HG02759 (cell line): Measurements from ENCODE around the gene SLC24A3.

Experiments
- ATAC-seq: cut with Tn5 transposase; IDR thresholded peaks from one replicate; pipeline ENCODE4 v1.9.1; 2021; ENCODE audit warnings: mild to moderate bottlenecking, moderate library complexity; ENCODE audit not compliant: unreplicated experiment

SLC24A3 gene

DNA sequence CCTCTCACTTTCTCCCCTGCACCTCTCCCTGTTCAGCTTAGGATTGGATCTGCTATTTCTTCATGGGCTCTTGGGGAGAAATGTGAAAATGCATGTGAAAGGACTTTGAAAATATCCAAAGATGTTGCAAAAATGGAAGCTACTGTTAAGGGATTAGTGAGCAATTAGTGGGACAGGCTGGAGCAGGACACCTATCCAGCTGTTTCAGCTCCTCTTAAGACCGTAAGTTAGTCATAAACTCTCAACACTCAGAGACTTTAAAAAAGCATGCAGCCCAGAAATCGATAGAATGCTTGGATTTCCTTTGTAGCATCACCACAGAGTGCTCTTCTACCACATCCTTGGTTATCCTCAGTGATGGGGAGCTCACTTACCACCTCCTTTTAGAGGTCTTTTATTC, 88.7 kb downstream of the SLC24A3 start:
- no peak for ATAC-seq

DNA sequence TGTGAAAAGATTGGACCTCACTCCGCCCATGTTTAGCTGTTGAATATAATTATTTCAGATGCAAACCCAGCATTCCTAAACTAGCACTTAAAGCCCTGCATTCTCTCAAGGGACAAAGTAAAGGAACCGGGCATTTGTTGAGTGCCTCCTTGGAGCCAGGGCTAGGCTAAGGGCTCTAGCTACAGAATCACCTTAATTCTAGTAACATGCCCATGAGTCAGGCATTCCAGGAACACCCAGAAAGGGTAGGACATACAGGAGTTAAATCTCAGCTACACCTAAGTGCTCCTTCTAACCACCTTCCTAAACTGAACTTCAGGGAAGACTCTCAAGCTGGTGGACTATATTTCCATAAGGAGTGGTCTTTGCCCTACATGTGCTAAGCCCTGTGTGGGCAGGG, 89.4 kb downstream of the SLC24A3 start:
- ATAC-seq, result no peak

DNA sequence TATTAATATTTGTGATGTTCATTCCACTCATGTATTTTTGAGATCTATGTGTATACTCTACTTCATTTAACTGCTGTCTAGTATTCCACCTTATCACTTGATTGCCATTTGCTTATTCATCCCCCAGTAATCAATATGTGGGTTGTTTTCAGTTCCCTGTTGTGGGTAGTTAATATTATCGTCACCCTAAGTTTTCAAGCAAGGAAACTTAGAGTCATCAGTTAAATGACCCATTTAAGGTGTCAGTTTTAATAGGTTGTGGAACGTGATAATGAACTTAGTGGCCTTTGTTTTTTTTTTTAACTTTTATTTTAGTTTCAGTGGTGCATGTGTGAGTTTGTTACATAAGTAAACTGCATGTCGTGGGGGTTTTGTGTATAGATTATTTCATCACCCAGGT, 90.3 kb downstream of the SLC24A3 start:
- no peak for ATAC-seq

DNA sequence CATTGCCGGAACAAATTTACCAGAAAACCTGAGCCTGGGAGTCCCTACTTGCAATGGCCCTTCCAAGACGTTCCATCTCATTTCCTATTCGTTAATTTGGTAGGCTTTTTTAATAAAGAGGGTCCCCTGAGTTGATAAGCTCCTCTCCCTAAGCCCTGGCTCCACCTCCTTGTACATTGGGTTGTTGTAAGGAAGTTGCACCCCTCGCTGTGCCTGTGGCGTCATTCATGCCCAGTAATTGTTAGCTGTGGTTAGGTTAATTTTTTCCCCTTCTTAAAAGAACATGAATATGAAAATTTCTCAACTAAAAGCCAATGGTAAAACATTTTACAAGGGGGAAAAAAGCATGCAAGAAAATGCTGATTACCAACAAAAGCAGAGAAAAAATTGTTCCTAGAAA, 91.9 kb downstream of the SLC24A3 start:
- no peak for ATAC-seq

DNA sequence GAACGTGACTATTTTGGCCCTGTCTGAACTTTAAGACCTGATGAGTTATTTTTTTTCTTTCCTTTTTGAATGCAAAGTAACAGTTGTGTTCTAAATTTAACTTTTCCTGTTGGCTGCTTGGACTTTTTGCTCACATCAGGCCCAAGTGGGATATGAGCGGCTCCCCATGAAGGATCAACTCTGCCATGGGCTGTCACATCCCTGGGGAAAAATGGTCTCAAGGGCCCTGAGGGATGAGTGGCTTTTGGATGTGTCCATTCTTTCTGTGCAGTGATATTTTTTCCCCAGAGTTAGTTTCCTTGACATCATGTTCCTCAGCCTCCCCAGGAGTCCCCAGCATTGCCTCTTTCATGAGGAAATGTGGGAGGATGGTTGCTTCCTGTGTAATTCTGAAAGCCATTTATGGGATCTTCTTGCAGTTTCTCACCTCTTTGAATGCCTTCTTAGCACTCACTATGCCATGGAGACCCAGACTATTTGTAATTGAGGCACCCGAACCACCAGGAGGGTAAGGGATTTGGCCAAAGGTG, 92.5 kb downstream of the SLC24A3 start:
- no peak for ATAC-seq

DNA sequence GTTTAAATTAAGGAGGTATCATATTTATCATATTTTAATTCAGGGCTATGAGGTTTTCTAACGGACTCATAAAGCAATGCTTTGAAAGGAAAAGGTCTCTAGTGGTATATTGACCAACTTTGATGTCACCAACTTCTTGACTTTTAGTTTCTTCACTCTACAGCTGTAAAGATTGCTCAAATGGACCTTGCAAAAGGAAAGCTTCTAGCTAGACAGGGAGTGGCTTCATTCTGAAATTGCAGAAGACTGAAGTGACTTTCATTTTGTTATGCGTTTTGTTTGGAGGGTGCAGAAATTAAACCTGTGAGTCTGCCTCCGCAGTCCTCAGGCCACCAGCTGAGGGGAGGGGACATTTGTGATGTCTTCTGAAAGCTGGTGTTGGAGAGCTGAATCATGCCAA, 95.7 kb downstream of the SLC24A3 start:
- ATAC-seq, result no peak

DNA sequence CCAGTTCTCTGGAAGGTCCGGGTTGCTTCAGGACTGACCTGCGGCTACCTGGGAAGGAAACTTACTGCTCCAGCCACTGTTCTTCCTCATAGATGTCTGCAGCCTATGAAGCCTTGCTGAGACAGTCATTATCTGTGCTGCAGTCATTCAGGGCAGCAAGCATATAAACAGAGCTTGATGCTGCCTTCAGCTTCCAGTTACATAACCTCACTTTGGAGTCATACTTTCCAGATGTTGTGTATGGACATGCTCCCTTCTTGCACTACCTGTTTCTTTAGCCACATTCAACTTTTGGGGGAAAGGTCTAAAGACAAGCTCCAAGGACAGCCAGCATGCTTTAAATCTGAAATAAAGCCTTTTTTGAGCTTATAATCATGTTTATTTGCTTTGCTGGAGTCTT, 98.1 kb downstream of the SLC24A3 start:
- no peak for ATAC-seq

DNA sequence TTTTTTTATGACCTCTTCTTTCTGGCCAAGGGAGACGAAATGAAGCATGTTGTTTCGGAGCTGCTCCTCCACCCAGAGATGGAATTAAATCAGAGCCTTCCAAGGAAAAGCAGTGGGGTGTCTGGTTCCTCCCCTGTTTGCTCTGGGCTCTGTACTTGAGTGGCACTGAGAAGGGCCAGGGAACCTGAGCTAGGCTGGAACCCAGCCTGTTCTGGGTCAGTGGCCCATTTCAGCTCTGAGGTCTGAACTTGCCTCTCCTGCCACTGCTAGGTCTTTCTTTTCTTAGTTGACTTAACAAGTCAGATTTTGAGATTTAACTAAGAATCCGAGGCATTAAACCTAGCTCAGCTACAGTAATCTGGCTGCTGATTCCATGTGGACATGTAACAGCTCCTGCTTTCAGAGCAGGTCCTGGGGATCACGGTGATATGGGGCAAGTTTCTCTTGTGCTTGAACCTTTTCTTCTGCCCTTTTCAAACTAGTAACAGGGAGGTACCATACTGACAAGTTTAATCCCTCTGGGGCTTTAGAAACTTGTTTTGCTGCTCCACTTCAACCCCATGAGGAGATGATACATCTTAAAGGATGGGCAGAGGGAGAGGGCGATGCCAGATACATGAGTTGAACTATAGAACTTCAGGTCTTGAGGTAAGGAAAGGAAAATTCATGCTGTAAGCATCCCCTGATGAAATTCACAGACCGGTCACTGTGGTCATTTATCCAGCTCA, 101.1 kb downstream of the SLC24A3 start:
- no peak for ATAC-seq

DNA sequence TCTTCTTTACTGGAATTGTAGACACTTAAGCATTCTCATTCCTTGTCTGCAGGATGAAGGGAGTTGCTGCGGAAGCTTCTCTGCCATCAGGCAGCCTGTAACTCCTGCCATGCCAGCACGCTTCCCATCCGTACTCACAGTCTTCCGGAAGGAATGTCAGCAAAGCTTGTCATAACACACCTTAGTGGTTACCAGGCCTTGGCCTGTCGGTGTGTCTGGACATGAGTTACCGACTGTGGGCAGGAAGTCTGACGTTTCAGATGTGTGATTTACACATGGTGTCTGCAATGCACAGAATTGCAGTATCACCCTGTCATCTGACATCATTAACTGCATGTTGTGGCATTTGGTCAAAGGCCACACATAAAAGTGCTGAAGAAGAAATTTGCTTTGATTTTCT, 102.2 kb downstream of the SLC24A3 start:
- ATAC-seq, result no peak

DNA sequence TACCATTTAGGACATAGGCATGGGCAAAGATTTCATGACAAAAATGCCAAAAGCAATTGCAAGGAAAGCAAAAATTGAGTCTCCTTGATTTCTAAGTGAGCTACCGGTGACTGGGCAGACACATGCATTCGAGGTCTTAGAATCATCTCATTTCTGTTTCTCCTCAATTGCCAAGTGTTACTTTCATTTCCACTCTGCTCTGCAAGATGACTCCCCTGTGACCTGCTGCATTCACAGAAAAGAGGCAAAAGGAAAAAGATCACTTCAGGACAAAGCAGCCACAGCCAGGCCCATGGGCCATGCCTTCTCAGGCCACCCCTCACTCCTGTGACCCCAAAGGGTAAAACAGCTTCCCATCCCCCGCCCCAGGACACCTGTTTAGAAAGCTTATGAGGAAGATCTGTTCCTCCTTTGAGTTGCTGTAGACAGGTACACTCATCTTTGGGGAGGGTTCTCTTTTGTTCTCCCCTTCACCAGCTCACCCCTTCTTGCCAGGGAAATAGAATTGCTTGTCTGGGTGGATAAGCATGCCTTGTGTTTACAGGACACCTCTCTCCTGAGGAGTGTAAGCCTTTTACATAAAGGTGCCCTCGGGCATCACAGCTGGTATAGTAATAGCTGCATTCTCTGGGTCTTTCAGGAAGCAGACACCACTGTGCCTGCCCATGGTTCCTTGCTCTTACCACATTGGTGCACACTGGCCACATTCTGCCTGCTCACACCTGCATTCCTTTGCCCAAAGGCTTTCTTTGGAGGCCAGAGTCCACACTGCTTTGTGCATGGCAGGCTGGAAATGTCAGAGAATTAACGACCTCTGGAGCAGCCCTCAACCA, 105.0 kb downstream of the SLC24A3 start:
- ATAC-seq, result no peak

DNA sequence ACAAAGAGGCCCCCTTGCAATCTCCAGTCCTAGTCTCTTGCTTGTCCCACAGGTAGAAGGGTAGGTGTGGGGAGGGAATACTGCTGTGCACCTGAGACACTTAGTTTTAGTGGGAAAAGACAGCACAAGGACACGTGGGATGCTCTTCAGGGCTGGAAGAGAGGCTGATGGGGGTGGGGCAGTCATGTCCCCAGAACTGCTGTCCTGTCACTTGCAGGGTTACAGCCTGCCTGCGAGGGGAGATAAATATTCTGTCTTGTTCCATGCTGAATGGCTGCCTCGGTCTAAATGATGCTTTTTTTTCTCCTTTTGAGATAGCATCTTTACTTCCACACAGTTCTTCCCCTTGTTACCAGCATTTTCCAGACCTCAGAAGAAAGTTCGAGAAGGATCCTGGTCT, 106.2 kb downstream of the SLC24A3 start:
- no peak for ATAC-seq

DNA sequence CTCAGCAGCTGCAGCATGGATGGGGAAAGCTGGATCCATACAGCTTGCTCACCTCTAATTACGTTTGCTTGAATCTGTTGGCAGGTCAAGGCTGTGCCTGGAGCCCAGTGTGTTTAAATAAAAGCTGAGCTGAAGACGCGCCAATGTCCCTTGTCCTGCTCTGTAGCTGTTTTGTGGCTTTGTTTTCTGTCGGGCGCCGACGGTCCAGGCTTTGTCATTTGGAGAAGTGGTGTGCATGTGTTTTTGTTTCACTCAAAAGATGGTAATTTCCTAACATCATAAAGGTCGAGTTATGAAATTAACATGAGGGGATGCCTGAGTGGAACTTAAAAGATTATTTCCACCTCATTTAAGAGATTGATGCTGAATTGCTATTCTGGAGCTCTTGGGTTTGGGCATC, 107.6 kb downstream of the SLC24A3 start:
- no peak for ATAC-seq

DNA sequence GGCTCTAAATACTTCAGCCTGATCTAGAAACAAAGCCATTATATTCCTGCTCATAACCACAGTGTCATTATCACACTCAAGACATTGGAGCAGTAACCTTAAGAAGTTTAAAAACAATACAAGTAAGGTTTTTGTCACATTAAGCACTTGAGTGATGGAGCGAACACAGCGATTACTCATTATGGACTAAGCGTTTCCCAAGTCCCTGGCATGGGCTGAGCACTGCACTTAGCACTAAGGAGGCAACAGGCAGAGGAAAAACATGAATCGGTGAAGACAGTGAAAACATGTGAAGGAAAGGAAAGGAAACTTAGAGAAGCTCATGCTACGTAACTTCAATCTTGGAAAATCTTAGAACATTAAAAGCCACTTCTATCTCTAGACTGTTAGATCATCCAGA, 108.7 kb downstream of the SLC24A3 start:
- no peak for ATAC-seq

DNA sequence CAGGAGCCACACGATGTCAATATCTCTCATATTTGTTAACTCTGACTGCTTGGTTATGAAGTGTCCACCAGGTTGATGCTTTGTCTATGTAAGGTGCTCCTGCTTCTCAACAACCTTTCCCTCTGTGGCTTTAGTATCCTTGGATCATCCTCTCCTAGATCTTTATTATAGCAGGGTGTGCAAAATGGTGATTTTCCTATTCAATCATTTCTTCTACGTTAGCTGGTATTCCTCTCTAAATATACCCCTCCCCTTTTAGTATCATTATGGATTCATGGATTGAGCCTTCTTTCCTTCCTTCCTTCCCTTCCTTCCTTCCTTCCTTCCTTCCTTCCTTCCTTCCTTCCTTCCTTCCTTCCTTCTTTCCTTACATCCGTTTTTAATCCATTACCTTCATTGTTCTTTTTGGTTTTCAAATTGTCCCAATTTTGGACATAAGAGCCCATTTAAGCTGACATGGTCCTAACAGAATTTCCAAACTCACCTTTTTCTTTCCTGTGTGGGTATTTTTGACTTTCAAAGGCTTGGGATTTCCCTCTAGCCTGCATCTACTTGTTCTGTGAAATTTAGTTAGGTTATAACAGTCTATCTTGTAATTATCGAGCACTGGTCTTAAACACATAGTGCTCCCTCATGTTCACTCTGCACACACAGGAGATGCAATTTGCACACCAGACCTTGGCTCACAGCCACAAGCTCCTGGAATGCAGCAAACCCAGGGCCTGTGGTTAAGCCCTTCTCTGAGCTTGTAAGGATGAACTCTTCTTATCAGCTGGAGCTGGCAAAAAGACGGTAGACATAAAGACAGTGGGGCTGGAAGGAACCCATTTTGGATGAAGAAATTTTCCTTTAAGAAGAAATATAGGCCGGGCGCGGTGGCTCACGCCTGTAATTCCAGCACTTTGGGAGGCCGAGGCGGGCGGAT, 109.9 kb downstream of the SLC24A3 start:
- no peak for ATAC-seq

DNA sequence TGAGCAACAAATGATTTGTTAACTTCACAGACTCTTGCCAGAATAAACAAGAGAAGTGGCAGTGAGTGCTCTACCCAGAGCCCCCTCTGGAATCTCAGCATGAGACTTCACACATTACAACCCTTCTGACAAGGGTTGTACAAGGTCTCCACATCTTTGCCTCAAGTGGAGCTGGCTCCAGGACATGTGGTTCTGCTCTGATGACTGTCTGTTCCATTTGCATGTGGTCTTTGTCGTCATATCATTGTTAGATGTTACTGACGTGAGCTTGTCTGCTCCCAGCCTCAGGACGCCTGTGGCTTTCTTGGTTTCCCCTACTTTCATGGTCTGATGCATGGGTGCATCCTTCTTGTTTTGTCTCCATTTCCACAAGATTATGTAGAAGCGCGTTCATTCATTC, 115.0 kb downstream of the SLC24A3 start:
- no peak for ATAC-seq

DNA sequence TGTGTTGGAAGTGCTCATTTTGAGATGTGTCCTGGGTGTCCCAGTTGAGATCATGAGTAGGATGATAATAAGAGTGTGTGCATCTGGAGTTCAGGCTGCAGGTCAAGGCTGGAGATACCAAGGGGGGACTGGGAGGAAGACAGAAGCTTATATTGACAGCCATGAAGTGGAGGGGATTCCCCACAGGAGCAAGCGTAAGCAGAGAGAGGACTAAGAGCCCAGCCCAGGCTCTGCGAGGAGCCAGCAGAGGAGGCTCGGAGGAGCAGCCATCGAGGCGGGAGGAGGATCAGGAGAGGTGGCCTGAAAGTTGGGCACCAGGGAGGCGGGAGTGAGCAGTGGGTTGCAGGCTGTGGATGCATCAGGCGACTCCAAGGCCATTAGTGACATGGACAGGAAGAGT, 116.2 kb downstream of the SLC24A3 start:
- ATAC-seq, result no peak

DNA sequence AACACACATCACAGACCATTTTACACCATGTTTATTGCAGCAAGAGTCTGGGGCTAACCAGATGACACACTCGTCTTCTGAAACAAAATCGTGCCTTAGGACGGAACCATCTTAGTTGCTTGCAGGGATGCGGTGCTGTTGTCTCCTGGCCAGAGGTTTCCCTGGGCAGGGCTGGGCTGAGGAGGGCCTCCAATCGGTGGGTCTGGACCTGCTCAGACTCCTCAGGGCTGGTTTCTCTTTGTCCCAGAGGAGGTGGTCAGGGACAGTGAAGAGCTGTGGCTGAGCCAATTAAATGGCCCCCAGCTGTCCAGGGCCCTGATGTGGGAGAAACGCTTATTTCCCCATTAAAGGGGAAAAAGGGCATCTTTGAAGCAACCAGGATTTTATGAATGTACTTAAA, 117.6 kb downstream of the SLC24A3 start:
- ATAC-seq, result no peak

DNA sequence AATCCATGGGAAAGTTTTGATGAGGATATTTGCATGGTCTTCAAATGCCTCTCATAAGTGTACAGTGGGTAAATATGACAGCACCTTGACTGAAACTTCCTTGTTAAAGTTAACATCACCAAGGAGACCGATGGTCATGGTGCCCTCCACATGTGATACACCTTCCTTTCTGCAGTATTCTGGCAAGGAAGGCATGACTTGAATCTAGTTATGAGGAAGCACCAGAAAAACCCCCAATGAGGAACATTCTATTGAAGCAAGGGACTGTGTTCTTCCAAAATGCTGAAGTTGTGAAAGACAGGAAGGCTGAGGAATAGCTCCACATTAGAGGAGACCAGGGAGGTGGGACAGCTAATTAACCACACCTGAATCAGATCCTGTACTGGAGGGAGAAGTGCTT, 118.3 kb downstream of the SLC24A3 start:
- no peak for ATAC-seq

DNA sequence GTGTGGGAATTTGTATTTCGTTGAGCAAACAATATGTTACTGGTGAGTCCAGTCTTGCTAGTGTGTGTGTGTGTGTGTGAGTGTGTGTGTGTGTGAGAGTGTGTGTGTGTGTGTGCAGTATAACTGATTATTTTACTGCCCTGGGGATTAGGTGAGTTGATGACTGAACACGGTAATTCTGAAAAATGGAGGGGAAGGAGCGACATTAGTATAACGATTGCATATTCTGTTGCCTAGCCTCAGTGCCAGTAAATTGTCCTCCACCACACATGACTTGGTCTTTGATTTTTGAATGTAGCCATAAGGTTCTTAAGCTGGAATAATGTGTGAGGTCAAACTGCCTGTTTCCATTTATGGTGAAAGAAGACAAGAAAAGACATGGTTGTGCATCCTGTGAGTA, 121.1 kb downstream of the SLC24A3 start:
- no peak for ATAC-seq

DNA sequence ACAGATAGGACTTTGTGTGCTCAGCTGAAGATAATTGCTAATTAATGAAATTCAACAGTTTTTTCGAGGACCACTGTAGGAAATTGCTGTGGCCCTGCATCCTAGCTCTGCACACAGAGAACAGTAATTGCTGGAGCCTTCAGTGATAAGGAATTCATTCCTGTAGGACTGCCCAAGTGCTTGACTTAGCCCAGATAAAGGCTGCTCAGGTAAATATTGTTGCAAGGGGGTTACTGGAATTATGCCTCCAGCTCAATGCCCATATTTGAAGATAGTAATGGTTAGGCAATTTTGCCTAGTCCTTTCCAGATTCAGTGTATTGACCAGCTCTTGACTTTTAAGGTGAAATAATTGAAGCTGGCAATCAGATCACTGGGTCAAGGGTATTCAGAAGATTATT, 122.9 kb downstream of the SLC24A3 start:
- ATAC-seq, result no peak

DNA sequence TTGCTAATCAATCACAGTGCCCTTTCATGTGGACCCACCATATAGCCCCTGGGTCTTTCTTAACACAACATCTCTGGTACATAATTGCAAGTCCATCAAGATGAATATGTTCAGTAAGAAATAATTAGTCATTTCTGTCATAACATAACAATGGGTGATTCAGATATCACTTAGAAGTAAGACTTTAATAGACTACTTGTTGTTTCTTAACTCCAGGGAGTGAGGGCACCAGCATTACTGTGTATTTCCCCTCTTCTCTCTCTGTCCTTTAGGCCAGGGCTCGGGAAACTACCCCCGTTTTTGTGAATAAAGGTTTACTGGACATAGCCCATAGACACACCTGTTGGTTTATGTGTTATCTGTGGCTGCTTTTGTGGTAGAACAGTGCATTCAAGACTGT, 123.5 kb downstream of the SLC24A3 start:
- ATAC-seq, result no peak
